Neural crest cell (in vitro differentiated cells): Measurements from ENCODE around the gene COL20A1. TPM values are rescaled to one million over a fixed set of nuclear protein-coding genes. Genes with fewer than 3 reads are reported as not detected.

Experiments
- DNase-seq: peaks from one replicate; pipeline ENCODE4 v3.0.0; 2021; ENCODE audit warnings: low read depth, mixed read lengths, low spot score
- H3K27ac Mint-ChIP-seq: one replicate; pipeline ENCODE4 v1.8.0; 2021; ENCODE audit warnings: mild to moderate bottlenecking, mixed read lengths; ENCODE audit not compliant: unreplicated experiment
- H3K27me3 Mint-ChIP-seq: 2 replicates; pipeline ENCODE4 v1.8.0; 2021; ENCODE audit warnings: low read depth, mild to moderate bottlenecking, mixed read lengths
- H3K36me3 Mint-ChIP-seq: 2 replicates; pipeline ENCODE4 v1.8.0; 2021; ENCODE audit warnings: low read depth, mild to moderate bottlenecking, mixed read lengths
- H3K4me1 Mint-ChIP-seq: 2 replicates; pipeline ENCODE4 v1.8.0; 2021; ENCODE audit warnings: mixed read lengths
- H3K4me3 Mint-ChIP-seq: one replicate; pipeline ENCODE4 v1.8.0; 2021; ENCODE audit warnings: mild to moderate bottlenecking, mixed read lengths
- H3K9me3 Mint-ChIP-seq: 2 replicates; pipeline ENCODE4 v1.8.0; 2021; ENCODE audit warnings: mixed read lengths
- CTCF ChIP-seq: fragments of 200-600 bp; sonication (generic); conservative IDR thresholded peaks from 2 replicates; pipeline ENCODE4 v1.5.0; 2021; ENCODE audit warnings: antibody characterized with exemption, mild to moderate bottlenecking
- total RNA-seq: library from RNA; stranded (reverse); gene quantifications from 2 replicates; pipeline ENCODE4 v1.2.1, GENCODE V29; 2021

COL20A1 gene
- total RNA-seq, 1 donor from 2014 or later, result 10.2 TPM

DNA sequence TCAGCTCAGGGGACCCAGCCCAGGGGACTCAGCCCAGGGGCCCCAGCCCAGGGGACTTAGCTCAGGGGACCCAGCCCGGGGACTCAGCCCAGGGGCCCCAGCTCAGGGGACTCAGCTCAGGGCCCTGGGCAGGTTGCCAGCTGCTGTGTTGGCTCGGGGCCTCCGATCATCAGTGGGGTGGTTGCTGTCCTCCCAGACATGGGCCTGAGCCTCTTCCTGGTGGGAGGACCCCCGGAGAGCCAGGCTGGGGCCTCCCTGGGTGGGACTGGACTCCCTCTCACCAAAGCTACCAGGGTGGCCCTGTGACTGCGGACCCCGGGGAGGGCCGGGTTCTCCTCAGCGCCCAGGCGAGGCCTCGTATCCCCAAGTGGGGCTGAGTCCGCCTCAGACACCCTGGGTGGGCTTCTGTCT is 4.4 kb downstream of the COL20A1 start:
- peaks cover 8% of the 10 kb centered on the region for H3K27me3 Mint-ChIP-seq
- no peaks in the 10 kb centered on the region for H3K9me3 Mint-ChIP-seq
- H3K27ac Mint-ChIP-seq, result no peak overlapping the region
- no peak for DNase-seq
- H3K4me1 Mint-ChIP-seq, result peaks cover 26% of the 10 kb centered on the region
- TF ChIP-seq CTCF, result no peak
- peaks cover 2% of the 10 kb centered on the region for H3K36me3 Mint-ChIP-seq
- H3K4me3 Mint-ChIP-seq, result no peak overlapping the region

GRCh38 chr20:63297796-63298572 is 5.0 kb downstream of the COL20A1 start:
- H3K4me1 Mint-ChIP-seq, result peaks cover 26% of the 10 kb centered on the region
- peaks cover 10% of the 10 kb centered on the region for H3K27me3 Mint-ChIP-seq
- no peak overlapping the region for H3K4me3 Mint-ChIP-seq
- H3K9me3 Mint-ChIP-seq, result no peaks in the 10 kb centered on the region
- peak overlapping the region; percentile 12 for H3K27ac Mint-ChIP-seq
- no peak for TF ChIP-seq CTCF
- peaks cover 2% of the 10 kb centered on the region for H3K36me3 Mint-ChIP-seq
- DNase-seq, result no peak

- Mint-ChIP-seq H3K27me3 (peaks cover 10% of the 10 kb centered on the region), H3K27ac (no peak overlapping the region), H3K9me3 (no peaks in the 10 kb centered on the region), H3K36me3 (peaks cover 2% of the 10 kb centered on the region), H3K4me1 (peaks cover 26% of the 10 kb centered on the region), H3K4me3 (no peak overlapping the region)
- no peak for TF ChIP-seq CTCF
- no peak for DNase-seq
These were observed 5.8 kb downstream of the COL20A1 start for GRCh38 chr20:63298731-63299312.

DNA sequence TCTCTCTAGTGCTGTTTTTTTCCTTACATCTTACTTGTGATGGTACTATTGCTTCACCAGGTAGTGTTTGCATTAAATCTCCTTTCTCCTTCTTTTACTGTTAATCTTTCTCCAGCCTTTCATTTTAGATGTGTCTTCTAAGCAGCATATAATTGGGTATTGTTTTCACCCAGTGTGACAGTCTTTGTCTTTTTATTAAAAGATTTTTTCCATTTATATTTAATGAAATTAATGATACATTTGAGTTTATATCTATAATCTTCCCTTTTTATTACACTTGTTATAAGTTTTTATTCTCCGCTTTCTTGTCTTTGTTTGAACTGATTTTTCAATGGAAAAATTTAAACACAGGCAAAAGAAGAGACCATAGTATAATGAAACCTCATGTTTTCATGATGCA is 8.7 kb downstream of the COL20A1 start:
- TF ChIP-seq CTCF, result no peak
- Mint-ChIP-seq H3K36me3 (peaks cover 2% of the 10 kb centered on the region), H3K27me3 (peaks cover 9% of the 10 kb centered on the region), H3K4me1 (peaks cover 12% of the 10 kb centered on the region), H3K4me3 (no peak overlapping the region), H3K27ac (no peak overlapping the region), H3K9me3 (no peaks in the 10 kb centered on the region)
- no peak for DNase-seq

DNA sequence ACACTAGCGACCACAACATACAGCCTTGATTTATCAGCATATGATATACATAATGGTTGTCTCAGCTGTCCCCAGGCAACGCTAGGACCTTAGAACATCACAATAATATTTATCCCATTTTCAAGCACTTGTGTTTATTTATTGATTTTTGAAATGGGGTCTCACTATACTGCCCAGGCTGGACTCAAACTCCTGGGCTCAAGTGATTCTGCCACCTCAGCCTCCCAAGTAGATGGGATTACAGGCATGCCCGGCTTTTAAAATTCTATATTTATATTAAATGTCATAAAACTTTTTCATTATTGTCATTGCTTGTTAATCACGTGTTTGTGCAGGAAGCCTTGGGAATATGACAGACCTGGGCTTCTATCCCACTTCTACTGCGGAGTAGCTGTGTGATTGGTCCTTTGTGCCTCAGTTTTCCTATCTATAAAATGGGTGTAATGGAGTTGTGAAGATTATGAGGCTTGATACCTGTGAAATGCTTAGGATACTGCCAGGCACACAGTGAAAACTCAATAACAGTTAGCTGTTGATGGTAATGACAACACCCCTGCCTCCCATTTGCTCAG is 10.2 kb downstream of the COL20A1 start:
- Mint-ChIP-seq H3K4me3 (no peak overlapping the region), H3K9me3 (no peaks in the 10 kb centered on the region), H3K27ac (no peak overlapping the region), H3K4me1 (peaks cover 9% of the 10 kb centered on the region), H3K27me3 (peaks cover 9% of the 10 kb centered on the region), H3K36me3 (peaks cover 2% of the 10 kb centered on the region)
- no peak for TF ChIP-seq CTCF
- DNase-seq, result no peak
